CD4-positive, alpha-beta memory T cell (primary cell): Measurements from ENCODE around the gene C10orf90. TPM values are rescaled to one million over a fixed set of nuclear protein-coding genes. Genes with fewer than 3 reads are reported as not detected.
A peak's percentile ranks its signal among the peaks of the same experiment; 100 is the strongest.

Experiments
- CTCF ChIA-PET: fragments of 350-600 bp; sonication (Branson Sonifier 250); formaldehyde crosslinking; loops from one replicate; lab custom pipeline; 2021; ENCODE audit warnings: inconsistent platforms; ENCODE audit not compliant: partially characterized antibody; lab: Charles Lee
- POLR2A ChIA-PET: fragments of 350-600 bp; sonication (Branson Sonifier 250); formaldehyde crosslinking; loops from one replicate; lab custom pipeline; 2021; ENCODE audit not compliant: partially characterized antibody; lab: Charles Lee
- DNase-seq, 5 donors: peaks; one replicate each; pipeline versions ENCODE4 v3.0.0 to v3.0.0-alpha.2; 2020 to 2022; ENCODE audit warnings: mixed read lengths in 1 of 5
- H3K27ac ChIP-seq: one replicate; pipeline ENCODE4 v1.7.0; 2013; ENCODE audit warnings: low read depth, low read length
- H3K27me3 ChIP-seq: 2 replicates; pipeline ENCODE4 v1.7.0; 2013; ENCODE audit warnings: mild to moderate bottlenecking, low read length, moderate library complexity; ENCODE audit not compliant: insufficient read depth
- H3K36me3 ChIP-seq: 2 replicates; pipeline ENCODE4 v1.7.0; 2013; ENCODE audit warnings: mild to moderate bottlenecking, low read length, moderate library complexity; ENCODE audit not compliant: insufficient read depth
- H3K4me1 ChIP-seq: 2 replicates; pipeline ENCODE4 v1.7.0; 2013; ENCODE audit warnings: mild to moderate bottlenecking, low read length, moderate library complexity; ENCODE audit not compliant: insufficient read depth
- H3K4me3 ChIP-seq, 2 donors: one replicate each; pipeline ENCODE4 v1.7.0; 2013; ENCODE audit warnings: low read length in 2 of 2, mild to moderate bottlenecking in 1 of 2
- H3K9me3 ChIP-seq, 2 donors: one replicate each; pipeline ENCODE4 v1.7.0; 2013; ENCODE audit warnings: low read length in 2 of 2, control low read depth in 1 of 2; ENCODE audit not compliant: control insufficient read depth in 1 of 2
- H3K27ac Mint-ChIP-seq, 7 donors: one replicate each; pipeline ENCODE4 v1.8.0; 2020 to 2021; ENCODE audit warnings: mixed read lengths in 7 of 7, mild to moderate bottlenecking in 6 of 7, inconsistent platforms in 3 of 7, moderate library complexity in 3 of 7
- H3K27me3 Mint-ChIP-seq, 2 donors: one replicate each; pipeline ENCODE4 v1.8.0; 2020 to 2021; ENCODE audit warnings: mixed read lengths in 2 of 2
- H3K36me3 Mint-ChIP-seq, 2 donors: one replicate each; pipeline ENCODE4 v1.8.0; 2020 to 2021; ENCODE audit warnings: mixed read lengths in 2 of 2, inconsistent platforms in 1 of 2, mild to moderate bottlenecking in 1 of 2
- H3K4me1 Mint-ChIP-seq, 4 donors: one replicate each; pipeline ENCODE4 v1.8.0; 2020 to 2021; ENCODE audit warnings: mixed read lengths in 4 of 4, mild to moderate bottlenecking in 1 of 4
- H3K4me3 Mint-ChIP-seq, 8 donors: one replicate each; pipeline ENCODE4 v1.8.0; 2020 to 2021; ENCODE audit warnings: mixed read lengths in 8 of 8, mild to moderate bottlenecking in 7 of 8, moderate library complexity in 6 of 8, inconsistent platforms in 3 of 8
- H3K9me3 Mint-ChIP-seq, 8 donors: one replicate each; pipeline ENCODE4 v1.8.0; 2020 to 2021; ENCODE audit warnings: mixed read lengths in 8 of 8, mild to moderate bottlenecking in 5 of 8, inconsistent platforms in 3 of 8, moderate library complexity in 1 of 8
- intact Hi-C: fragments of 100-400 bp; cut with micrococcal nuclease; formaldehyde crosslinking; loops from one replicate; pipeline ENCODE4 v1.15.1; 2023
- polyA plus RNA-seq, 2 donors: library from polyadenylated mRNA; unstranded; fragments of 300-500 nt; fragmentation: Illumina TruSeq; gene quantifications; one replicate each; pipeline ENCODE4 v1.2.3, GENCODE V29; 2021
- total RNA-seq, 2 experiments: library from RNA; stranded (reverse); gene quantifications; one replicate each; pipeline ENCODE4 v1.2.3, GENCODE V29; 2021

Gene C10orf90
- total and polyA plus RNA-seq, 4 experiments from 2014 or later: not detected

GRCh38 chr10:126437635-126438406 lies 232.7 kb downstream of the C10orf90 start:
- POLR2A ChIA-PET: no interaction called here
- no peak overlapping the region for H3K27ac Mint-ChIP-seq

GRCh38 chr10:126434235-126434634 lies 236.3 kb downstream of the C10orf90 start:
- Mint-ChIP-seq H3K4me3 (no peak overlapping the region), H3K4me1 (peaks cover 0 to 13% (median 5%) of the 10 kb centered on the region in 4 donors), H3K27me3 (peaks cover 0 to 1% of the 10 kb centered on the region in 2 donors), H3K36me3 (no peaks in the 10 kb centered on the region), H3K27ac (no peak overlapping the region), H3K9me3 (peaks cover 0 to 3% (median 0%) of the 10 kb centered on the region in 8 donors)
- Histone ChIP-seq H3K4me1 (no peaks in the 10 kb centered on the region), H3K27ac (no peak overlapping the region), H3K4me3 (no peak overlapping the region), H3K36me3 (no peaks in the 10 kb centered on the region), H3K27me3 (no peaks in the 10 kb centered on the region), H3K9me3 (no peaks in the 10 kb centered on the region)
- DNase-seq: no peak
- intact Hi-C loops: no loop called here
- CTCF ChIA-PET: no interaction called here
- POLR2A ChIA-PET: no interaction called here

More at GRCh38 chr10:126437635-126438406, 232.7 kb downstream of the C10orf90 start:
- Mint-ChIP-seq H3K4me1 (peaks cover 0 to 10% (median 3%) of the 10 kb centered on the region in 4 donors), H3K27me3 (peaks cover 0 to 2% of the 10 kb centered on the region in 2 donors), H3K4me3 (no peak overlapping the region), H3K9me3 (peaks cover 0 to 2% (median 0%) of the 10 kb centered on the region in 8 donors), H3K36me3 (no peaks in the 10 kb centered on the region)
- DNase-seq: no peak
- CTCF ChIA-PET: interaction anchor here (1.4 kb wide), 1 partner anchor 9 kb away, joined by 3 read pairs; no protein-coding TSS in a partner anchor
- Histone ChIP-seq H3K4me3 (no peak overlapping the region), H3K27ac (no peak overlapping the region), H3K4me1 (no peaks in the 10 kb centered on the region), H3K36me3 (no peaks in the 10 kb centered on the region), H3K27me3 (no peaks in the 10 kb centered on the region), H3K9me3 (no peaks in the 10 kb centered on the region)
- intact Hi-C loops: no loop called here

GRCh38 chr10:126433351-126433750 lies 237.1 kb downstream of the C10orf90 start:
- Mint-ChIP-seq H3K36me3 (no peaks in the 10 kb centered on the region), H3K9me3 (peaks cover 0 to 5% (median 0%) of the 10 kb centered on the region in 8 donors), H3K4me3 (no peak overlapping the region), H3K27ac (peak overlapping the region in 4 of 7 donors; percentile 20 to 52 (median 33)), H3K4me1 (peaks cover 0 to 13% (median 5%) of the 10 kb centered on the region in 4 donors), H3K27me3 (no peaks in the 10 kb centered on the region)
- no peak overlapping the region for H3K27ac ChIP-seq
- no peaks in the 10 kb centered on the region for H3K9me3 ChIP-seq
- intact Hi-C loops: no loop called here
- H3K4me1 ChIP-seq: no peaks in the 10 kb centered on the region
- H3K4me3 ChIP-seq: no peak overlapping the region
- ChIA-PET POLR2A (interaction anchor here (1.4 kb wide), 1 partner anchor 41 kb away, joined by 3 read pairs; no protein-coding TSS in a partner anchor), CTCF (no interaction called here)
- no peak for DNase-seq
- H3K27me3 ChIP-seq: no peaks in the 10 kb centered on the region
- no peaks in the 10 kb centered on the region for H3K36me3 ChIP-seq

- H3K9me3 Mint-ChIP-seq: peaks cover 0 to 5% (median 0%) of the 10 kb centered on the region in 8 donors
- H3K4me3 ChIP-seq: no peak overlapping the region
- ChIA-PET CTCF (no interaction called here), POLR2A (interaction anchor here (1.4 kb wide), 1 partner anchor 41 kb away, joined by 3 read pairs; no protein-coding TSS in a partner anchor)
- H3K9me3 ChIP-seq: no peaks in the 10 kb centered on the region
- H3K4me3 Mint-ChIP-seq: peak overlapping the region in 5 of 8 donors; percentile 13 to 73 (median 32)
- H3K27me3 Mint-ChIP-seq: no peaks in the 10 kb centered on the region
- no peaks in the 10 kb centered on the region for H3K36me3 Mint-ChIP-seq
- H3K4me1 ChIP-seq: no peaks in the 10 kb centered on the region
- H3K4me1 Mint-ChIP-seq: peaks cover 0 to 13% (median 5%) of the 10 kb centered on the region in 4 donors
- H3K27ac Mint-ChIP-seq: peak overlapping the region in 4 of 7 donors; percentile 13 to 40 (median 24)
- no peaks in the 10 kb centered on the region for H3K27me3 ChIP-seq
- DNase-seq: peak in 1 of 5 donors; percentile 35
- no peak overlapping the region for H3K27ac ChIP-seq
- intact Hi-C loops: no loop called here
- no peaks in the 10 kb centered on the region for H3K36me3 ChIP-seq
These were observed 238.0 kb downstream of the C10orf90 start for GRCh38 chr10:126432507-126432906.

GRCh38 chr10:126431816-126432215 lies 238.7 kb downstream of the C10orf90 start:
- no peak overlapping the region for H3K4me3 ChIP-seq
- H3K9me3 Mint-ChIP-seq: peaks cover 0 to 5% (median under 1%) of the 10 kb centered on the region in 8 donors
- no peaks in the 10 kb centered on the region for H3K27me3 Mint-ChIP-seq
- no peaks in the 10 kb centered on the region for H3K36me3 Mint-ChIP-seq
- CTCF ChIA-PET: no interaction called here
- no peaks in the 10 kb centered on the region for H3K27me3 ChIP-seq
- no peaks in the 10 kb centered on the region for H3K36me3 ChIP-seq
- POLR2A ChIA-PET: interaction anchor here (1.4 kb wide), 1 partner anchor 40 kb away, joined by 3 read pairs; no protein-coding TSS in a partner anchor
- intact Hi-C loops: no loop called here
- peak overlapping the region in 2 of 8 donors; percentile 8 to 10 for H3K4me3 Mint-ChIP-seq
- DNase-seq: no peak
- no peak overlapping the region for H3K27ac ChIP-seq
- H3K4me1 Mint-ChIP-seq: peaks cover 0 to 13% (median 5%) of the 10 kb centered on the region in 4 donors
- no peaks in the 10 kb centered on the region for H3K9me3 ChIP-seq
- peak overlapping the region in 1 of 7 donors; percentile 70 for H3K27ac Mint-ChIP-seq
- H3K4me1 ChIP-seq: no peaks in the 10 kb centered on the region

- Mint-ChIP-seq H3K4me3 (no peak overlapping the region), H3K9me3 (peaks cover 0 to 8% (median 4%) of the 10 kb centered on the region in 8 donors), H3K36me3 (no peaks in the 10 kb centered on the region), H3K4me1 (peaks cover 1 to 20% (median 5%) of the 10 kb centered on the region in 4 donors), H3K27me3 (peaks cover 0 to 1% of the 10 kb centered on the region in 2 donors), H3K27ac (peak overlapping the region in 1 of 7 donors; percentile 11)
- intact Hi-C loops: no loop called here
- ChIA-PET POLR2A (no interaction called here), CTCF (no interaction called here)
- no peaks in the 10 kb centered on the region for H3K27me3 ChIP-seq
- no peaks in the 10 kb centered on the region for H3K9me3 ChIP-seq
- no peaks in the 10 kb centered on the region for H3K4me1 ChIP-seq
- no peak for DNase-seq
- no peak overlapping the region for H3K27ac ChIP-seq
- no peak overlapping the region for H3K4me3 ChIP-seq
- H3K36me3 ChIP-seq: no peaks in the 10 kb centered on the region
These were observed 240.0 kb downstream of the C10orf90 start for GRCh38 chr10:126430512-126430911.

GRCh38 chr10:126429275-126429674 lies 241.2 kb downstream of the C10orf90 start:
- Histone ChIP-seq H3K4me3 (no peak overlapping the region), H3K36me3 (no peaks in the 10 kb centered on the region), H3K27ac (no peak overlapping the region), H3K9me3 (no peaks in the 10 kb centered on the region), H3K4me1 (no peaks in the 10 kb centered on the region), H3K27me3 (no peaks in the 10 kb centered on the region)
- ChIA-PET POLR2A (no interaction called here), CTCF (no interaction called here)
- no peak overlapping the region for H3K27ac Mint-ChIP-seq
- no peak overlapping the region for H3K4me3 Mint-ChIP-seq
- no peak for DNase-seq
- H3K27me3 Mint-ChIP-seq: peaks cover 0 to 1% of the 10 kb centered on the region in 2 donors
- H3K9me3 Mint-ChIP-seq: peaks cover 2 to 18% (median 7%) of the 10 kb centered on the region in 8 donors
- H3K36me3 Mint-ChIP-seq: no peaks in the 10 kb centered on the region
- intact Hi-C loops: no loop called here
- H3K4me1 Mint-ChIP-seq: peaks cover 1 to 24% (median 5%) of the 10 kb centered on the region in 4 donors
